ENCODE results near the gene NCOA3. TPM values are rescaled to one million over a fixed set of nuclear protein-coding genes. Genes with fewer than 3 reads are reported as not detected.

NCOA3 gene
- total and polyA plus RNA-seq, 12 donors = 2.6 to 35.6 (median 22.2) TPM

- TF ChIP-seq POLR2A (IDR thresholded peaks at IDR 0.05) (no peak), CTCF (IDR thresholded peaks at IDR 0.05) (no peak)
- Histone ChIP-seq H3K4me3 (no peak overlapping the region), H3K27ac (peak overlapping the region in 1 of 5 donors; percentile 9), H3K9me3 (replicated peaks in 1 of 3) (no peaks in the 10 kb centered on the region), H3K4me1 (replicated peaks in 1 of 2) (no peaks in the 10 kb centered on the region), H3K27me3 (no peaks in the 10 kb centered on the region), H3K36me3 (replicated peaks in 1 of 2) (no peaks in the 10 kb centered on the region)
- DNase-seq = no peak
- intact Hi-C loops (cut with DNase I) = no loop called here
Measured at GRCh38 chr20:47479506-47479905, 22.2 kb upstream of the NCOA3 start.

- Histone ChIP-seq H3K36me3 (replicated peaks in 1 of 2) (no peaks in the 10 kb centered on the region), H3K9me3 (replicated peaks in 1 of 3) (no peaks in the 10 kb centered on the region), H3K27me3 (no peaks in the 10 kb centered on the region), H3K4me1 (replicated peaks in 1 of 2) (no peaks in the 10 kb centered on the region), H3K4me3 (no peak overlapping the region), H3K27ac (no peak overlapping the region)
- 90 to 96% (median 94%) methylated on average over 6 of the region's 6 CpGs for WGBS, 4 donors
- TF ChIP-seq POLR2A (IDR thresholded peaks at IDR 0.05) (no peak), CTCF (IDR thresholded peaks at IDR 0.05) (no peak)
- DNase-seq = no peak
- intact Hi-C loops (cut with DNase I) = no loop called here
Measured at GRCh38 chr20:47480239-47480638, 21.4 kb upstream of the NCOA3 start.

- intact Hi-C loops (cut with DNase I) = no loop called here
- H3K4me3 ChIP-seq = no peak overlapping the region
- H3K36me3 ChIP-seq (replicated peaks in 1 of 2) = no peaks in the 10 kb centered on the region
- H3K9me3 ChIP-seq (replicated peaks in 1 of 3) = no peaks in the 10 kb centered on the region
- no peaks in the 10 kb centered on the region for H3K27me3 ChIP-seq
- no peak overlapping the region for H3K27ac ChIP-seq
- TF ChIP-seq CTCF (IDR thresholded peaks at IDR 0.05) = no peak
- no peak for TF ChIP-seq POLR2A (IDR thresholded peaks at IDR 0.05)
- no peaks in the 10 kb centered on the region for H3K4me1 ChIP-seq (replicated peaks in 1 of 2)
- DNase-seq = no peak
Measured at GRCh38 chr20:47480705-47481104, 21.0 kb upstream of the NCOA3 start.

GRCh38 chr20:47481330-47482216 is 20.1 kb upstream of the NCOA3 start:
- H3K9me3 ChIP-seq (replicated peaks in 1 of 3) = no peaks in the 10 kb centered on the region
- TF ChIP-seq CTCF (IDR thresholded peaks at IDR 0.05) (no peak), POLR2A (IDR thresholded peaks at IDR 0.05) (no peak)
- no peak for DNase-seq
- no peaks in the 10 kb centered on the region for H3K4me1 ChIP-seq (replicated peaks in 1 of 2)
- no peak overlapping the region for H3K27ac ChIP-seq
- H3K27me3 ChIP-seq = no peaks in the 10 kb centered on the region
- 77 to 88% (median 82%) methylated on average over 13 to 15 of the region's 15 CpGs for WGBS, 4 donors
- intact Hi-C loops (cut with DNase I) = no loop called here
- no peaks in the 10 kb centered on the region for H3K36me3 ChIP-seq (replicated peaks in 1 of 2)
- no peak overlapping the region for H3K4me3 ChIP-seq

Data from adrenal gland (tissue), 12 donors.